ENCODE results near the gene HS1BP3.
A peak's percentile ranks its signal among the peaks of the same experiment; 100 is the strongest.

The HS1BP3 gene

GRCh38 chr2:20663196-20664070 lies 12.5 kb upstream of the HS1BP3 start:
- no peak for DNase-seq

DNA sequence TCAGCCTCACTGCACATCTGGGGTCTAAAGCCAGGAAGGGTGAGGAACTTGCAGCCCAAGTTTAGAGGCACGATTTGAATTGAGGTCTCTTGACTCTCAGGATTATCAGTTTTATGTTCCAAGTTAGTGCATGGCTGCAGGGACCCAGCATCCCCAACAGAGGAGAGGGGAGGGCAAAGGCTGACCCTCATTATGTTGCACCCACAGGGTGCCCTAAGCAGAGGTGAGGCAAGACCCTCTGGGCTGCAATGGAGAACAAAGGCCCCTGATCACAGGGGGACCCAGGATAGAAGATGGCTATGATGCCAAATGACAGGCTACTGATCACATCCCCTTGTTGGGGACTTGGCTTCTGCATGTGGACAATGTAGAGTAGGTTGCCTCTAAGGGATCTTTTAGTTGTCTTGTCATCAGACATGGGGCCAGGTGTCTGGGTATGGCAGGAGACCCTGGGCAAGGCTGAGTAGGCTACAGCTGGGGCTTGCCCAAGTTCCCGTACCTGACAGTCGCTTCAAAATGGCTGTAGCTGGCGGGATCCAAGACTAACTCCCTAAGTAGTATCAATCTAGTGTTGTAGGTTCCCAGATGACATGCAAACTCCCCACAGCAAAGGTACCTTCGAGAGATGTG lies 11.5 kb upstream of the HS1BP3 start:
- DNase-seq, result no peak

- peak; percentile 72 to 75 for DNase-seq
These were observed 10.8 kb upstream of the HS1BP3 start for GRCh38 chr2:20661421-20662307.

- no peak for DNase-seq
These were observed 9.9 kb upstream of the HS1BP3 start for GRCh38 chr2:20660506-20661420.

- no peak for DNase-seq
These were observed 6.8 kb upstream of the HS1BP3 start for GRCh38 chr2:20657522-20658235.

GRCh38 chr2:20656561-20656960 lies 5.7 kb upstream of the HS1BP3 start:
- no peak for DNase-seq

- DNase-seq, result no peak
These were observed 3.6 kb upstream of the HS1BP3 start for GRCh38 chr2:20654535-20654813.

- no peak for DNase-seq
These were observed 3.0 kb upstream of the HS1BP3 start for GRCh38 chr2:20653695-20654534.

DNA sequence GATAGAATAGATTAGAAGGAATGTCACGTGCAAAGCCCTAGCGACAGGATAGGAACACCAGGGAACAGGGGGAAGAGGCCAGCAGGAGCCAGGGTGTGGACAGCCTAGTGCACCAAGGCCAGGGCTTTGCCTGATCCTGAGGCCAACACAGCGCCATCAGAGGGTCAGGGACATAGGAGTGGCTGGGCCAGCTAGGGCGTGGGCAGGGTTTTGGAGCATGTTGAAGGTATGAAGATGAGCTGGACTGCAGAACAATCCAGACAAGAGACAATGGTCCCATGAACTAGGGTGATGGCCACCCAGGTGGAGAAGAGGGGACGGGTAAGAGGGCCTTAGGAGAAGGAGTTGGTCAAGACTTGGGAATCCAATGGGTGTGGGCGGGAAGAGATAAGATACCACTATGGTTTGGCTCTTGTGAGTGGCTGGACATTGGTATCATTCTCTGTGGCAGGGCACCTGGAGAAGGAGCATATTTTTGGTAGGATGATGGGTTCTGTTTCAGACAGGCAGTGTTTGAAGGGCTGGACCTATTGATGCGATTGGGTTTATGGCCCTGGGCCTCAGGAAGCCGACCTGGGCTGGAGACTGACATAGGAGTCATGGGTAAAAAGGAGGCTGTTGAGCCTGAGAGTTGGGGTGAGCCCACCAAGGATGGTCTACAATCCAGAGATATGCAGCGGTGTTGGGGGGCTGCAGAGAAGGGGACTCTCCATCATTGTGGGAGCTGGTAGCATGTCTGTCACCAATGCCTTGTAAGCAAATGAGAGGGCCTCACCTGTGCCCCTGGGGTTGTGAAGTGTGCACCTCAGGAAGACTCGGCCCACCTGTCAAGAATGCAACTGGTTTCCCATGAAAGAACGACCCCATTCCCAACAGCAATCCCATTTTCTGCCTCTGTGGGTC lies 2.0 kb upstream of the HS1BP3 start:
- DNase-seq, result no peak

DNA sequence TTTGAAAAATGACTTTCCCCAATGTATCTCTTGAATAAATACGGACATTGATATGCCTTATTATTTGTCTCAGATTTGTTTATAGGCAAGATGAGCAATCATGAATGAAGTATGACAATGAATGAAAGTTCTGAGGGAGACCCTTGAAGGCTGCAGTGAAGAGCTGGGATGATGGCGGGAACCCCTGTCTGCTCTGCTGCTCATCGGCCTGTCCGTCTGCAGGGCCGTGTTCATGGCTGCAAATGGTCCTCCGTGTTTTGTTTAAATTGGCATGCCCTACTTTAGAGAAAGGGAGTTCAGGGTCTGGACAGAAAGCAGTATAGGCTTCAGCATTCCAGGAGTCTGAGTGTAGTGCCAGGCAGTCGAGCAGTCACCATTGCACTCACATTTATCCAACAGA lies 1.2 kb upstream of the HS1BP3 start:
- DNase-seq, result no peak

DNA sequence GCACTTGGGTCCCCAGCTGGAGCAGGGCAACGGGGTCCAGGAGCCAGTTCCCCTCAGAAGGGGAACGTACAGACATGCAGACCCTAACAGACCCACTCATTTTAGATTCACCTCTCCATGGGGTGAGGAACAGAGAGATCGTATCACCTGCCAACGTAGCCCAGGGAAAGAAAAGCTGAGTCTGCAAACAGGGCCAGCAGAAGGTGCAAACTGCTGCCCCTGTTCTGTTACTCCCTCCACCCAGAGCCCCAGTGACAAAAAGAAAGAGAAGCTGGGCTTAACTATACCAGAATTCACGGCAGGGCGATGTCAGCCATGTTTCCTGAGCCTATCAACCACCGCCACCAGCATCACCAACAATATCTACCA lies 817 bp upstream of the HS1BP3 start:
- DNase-seq, result no peak

DNA sequence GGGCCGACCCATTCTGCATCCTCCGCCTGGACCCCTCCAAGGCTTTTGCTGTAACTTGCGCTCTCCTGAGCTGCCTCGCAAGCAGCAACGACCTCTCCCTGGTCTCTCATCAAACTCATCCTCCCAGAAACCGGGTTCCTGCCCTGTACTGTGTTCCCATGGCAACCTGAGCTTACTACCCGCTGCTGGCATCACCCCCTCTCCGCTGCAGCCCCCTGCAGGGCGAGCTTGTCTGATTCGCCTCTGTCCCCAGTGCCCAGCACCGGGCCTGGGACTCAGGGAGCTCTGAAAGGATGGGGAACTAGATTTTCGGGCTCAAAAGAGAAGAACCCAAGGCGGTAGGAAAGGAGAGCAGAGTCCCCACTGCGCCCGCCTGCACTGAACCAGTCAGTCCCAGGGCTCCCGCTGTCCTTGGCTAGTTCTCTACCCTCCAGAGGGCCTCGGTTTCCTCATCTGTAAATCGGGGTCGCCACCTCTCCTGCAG lies 463 bp downstream of the HS1BP3 start:
- DNase-seq, result peak; percentile 46 to 51

GRCh38 chr2:20649976-20650375 lies 922 bp downstream of the HS1BP3 start:
- no peak for DNase-seq

GRCh38 chr2:20649576-20649975 lies 1.3 kb downstream of the HS1BP3 start:
- DNase-seq, result no peak

- no peak for DNase-seq
These were observed 2.1 kb downstream of the HS1BP3 start for GRCh38 chr2:20648831-20649230.

DNA sequence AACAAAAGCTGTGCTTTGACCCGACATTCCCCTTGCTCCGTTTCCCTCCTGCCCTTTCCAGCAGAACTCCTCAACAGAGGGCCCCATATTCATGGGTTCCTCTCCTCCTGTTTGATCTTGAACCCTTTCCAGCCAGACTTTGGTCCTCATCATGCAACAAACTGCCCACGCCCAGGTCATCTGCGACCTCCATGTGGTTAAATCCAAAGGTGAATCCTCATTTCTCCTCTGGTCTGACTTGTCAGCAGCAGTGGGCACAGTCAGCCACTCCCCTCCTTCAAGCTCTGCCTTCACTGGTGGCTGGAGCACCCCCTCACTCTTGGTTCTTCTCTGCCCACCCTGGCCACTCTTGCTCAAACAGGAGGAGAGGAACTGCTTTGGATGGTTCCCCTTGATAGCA lies 2.7 kb downstream of the HS1BP3 start:
- DNase-seq, result no peak

DNA sequence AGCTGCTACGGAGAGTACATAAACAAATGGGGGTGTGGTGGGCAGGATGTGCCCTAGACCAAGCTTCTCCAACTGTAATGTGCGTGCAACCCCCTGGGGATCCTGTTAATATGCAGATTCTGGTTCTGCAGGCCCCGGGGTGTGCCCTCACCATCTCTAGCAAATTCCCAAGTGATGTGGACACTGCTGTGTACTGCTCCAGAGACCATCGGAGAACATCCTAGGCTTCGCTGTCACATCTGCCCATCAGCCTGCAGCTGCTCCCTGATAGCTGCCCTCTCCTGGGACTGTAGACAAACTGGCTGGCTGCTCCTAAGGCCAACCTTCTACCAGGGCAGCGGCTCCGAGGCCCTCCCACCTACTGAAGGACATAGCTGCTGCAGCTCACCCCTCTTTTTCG lies 3.2 kb downstream of the HS1BP3 start:
- DNase-seq, result no peak

DNA sequence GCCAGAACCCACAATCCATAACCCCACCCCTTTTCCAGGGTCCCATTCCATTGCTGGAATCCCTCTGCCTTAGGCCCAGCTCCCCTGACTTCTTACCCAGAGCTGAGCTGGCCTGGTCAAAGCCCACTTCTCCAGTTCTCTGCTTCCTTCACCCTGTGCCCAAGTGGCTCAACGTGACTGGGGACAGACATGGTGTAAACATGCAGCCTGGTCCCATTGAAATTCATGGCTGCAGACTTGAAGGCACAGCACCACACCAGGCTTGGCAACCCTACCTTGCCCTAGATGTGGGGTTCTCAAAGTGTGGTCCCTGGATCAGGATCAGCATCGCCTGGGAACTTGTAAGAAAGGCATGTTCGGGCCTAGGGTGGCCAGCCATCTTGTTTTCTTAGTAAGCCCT lies 3.7 kb downstream of the HS1BP3 start:
- DNase-seq, result no peak

DNA sequence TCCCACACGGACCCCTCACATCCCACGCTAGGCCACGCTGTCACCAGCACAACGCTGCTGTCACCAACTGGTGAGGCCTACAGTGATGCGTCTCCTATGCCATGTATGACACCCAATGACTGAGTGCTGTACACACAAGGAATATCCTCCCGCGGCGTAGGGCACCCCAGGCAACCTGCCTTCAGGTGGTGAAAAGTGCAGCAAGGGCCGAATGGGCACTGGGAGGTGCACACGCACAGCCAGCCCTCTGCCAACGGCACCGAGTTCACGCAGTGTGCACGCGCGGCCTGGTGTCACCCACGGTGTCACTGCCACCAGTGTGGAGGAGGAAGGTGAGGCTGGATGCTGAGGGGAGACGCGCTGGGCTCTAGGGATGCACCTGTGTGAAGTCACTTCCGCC lies 4.5 kb downstream of the HS1BP3 start:
- no peak for DNase-seq

DNA sequence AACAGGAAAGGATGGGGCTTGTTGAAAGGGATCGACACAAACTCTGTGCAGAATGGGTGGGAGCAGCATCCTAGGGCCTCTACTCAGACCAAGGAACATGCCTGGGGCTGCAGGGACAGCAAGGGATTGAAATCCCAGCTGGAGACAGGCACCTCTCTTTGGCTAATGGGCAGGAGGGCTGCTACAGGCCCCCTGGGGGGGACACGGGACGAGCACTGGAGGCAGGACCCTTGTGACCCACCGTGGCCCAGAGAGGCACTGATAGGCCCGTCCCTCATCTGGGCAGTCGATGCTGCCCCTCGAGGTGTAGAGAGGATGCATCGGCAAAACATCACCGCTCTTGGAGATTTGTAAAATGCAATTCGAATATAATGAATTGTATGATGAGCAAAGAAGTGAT lies 5.1 kb downstream of the HS1BP3 start:
- DNase-seq, result no peak
